HCT116 (cell line): ENCODE data around the gene CGN. TPM values are rescaled to one million over a fixed set of nuclear protein-coding genes. Genes with fewer than 3 reads are reported as not detected.

Experiments used
- ATAC-seq: fragments of 200-7000 bp; cut with Tn5 transposase; 2 replicates; pipeline ENCODE4 v1.9.1; 2020; ENCODE audit warnings: mild to moderate bottlenecking, moderate library complexity
- BruUV-seq: library from RNA; stranded (reverse); fragments of 400-500 nt; replicated peaks from 2 replicates; lab custom pipeline; 2021; lab: Mats Ljungman, UMichigan
- CTCF ChIA-PET: fragments of 300-600 bp; sonication (Branson Sonifier 250); formaldehyde crosslinking; loops from one replicate; lab custom pipeline; 2021; ENCODE audit warnings: antibody characterized with exemption; lab: Charles Lee
- POLR2A ChIA-PET: fragments of 300-600, 350-600 bp; sonication (Branson Sonifier 250); formaldehyde crosslinking; loops from one replicate; lab custom pipeline; 2021; ENCODE audit warnings: antibody characterized with exemption; lab: Charles Lee
- RAD21 ChIA-PET, 2 experiments: fragments of 300-600 bp; sonication (Branson Sonifier 250); formaldehyde crosslinking; loops; one replicate each; lab custom pipeline; 2023; ENCODE audit warnings: low total read pairs in 2 of 2; ENCODE audit not compliant: uncharacterized antibody in 2 of 2, unreplicated experiment in 2 of 2, low non-redundant PET in 1 of 2; lab: Charles Lee
- DNase-seq: peaks from one replicate; pipeline ENCODE4 v3.0.0-alpha.2; 2010; ENCODE audit warnings: low read depth, low spot score
- H2AFZ ChIP-seq: fragments of 200-600 bp; shearing (Covaris generic), sonication (generic); 2 replicates; pipeline ENCODE4 v1.6.1; 2017; ENCODE audit warnings: low read depth, mixed run types, mixed read lengths, antibody characterized with exemption, low read length; ENCODE audit not compliant: poor library complexity, severe bottlenecking
- H3K27ac ChIP-seq: 2 replicates; pipeline ENCODE4 v1.5.1; 2012; ENCODE audit warnings: low read depth, low read length
- H3K27me3 ChIP-seq: fragments of 200-600 bp; sonication (generic); 2 replicates; pipeline ENCODE4 v1.6.1; 2016; ENCODE audit warnings: mixed run types, low read length, mixed read lengths; ENCODE audit not compliant: insufficient read depth
- H3K36me3 ChIP-seq, 2 experiments: fragments of 200-500 bp in 1 of 2; fragments of 200-600 bp in 1 of 2; sonication (Bioruptor generic) in 1 of 2; sonication (generic) in 1 of 2; 2 replicates each; pipeline versions ENCODE4 v1.5.1 to v1.6.1; 2014 to 2016; ENCODE audit warnings: low read length in 2 of 2, inconsistent platforms in 1 of 2, mixed read lengths in 1 of 2, mixed run types in 1 of 2; ENCODE audit not compliant: insufficient read depth in 2 of 2, control insufficient read depth in 1 of 2
- H3K4me1 ChIP-seq, 2 experiments: fragments of 200-600 bp in 1 of 2; sonication (generic) in 1 of 2; 2 replicates each; pipeline versions ENCODE4 v1.5.1 to v1.6.1; 2012 to 2017; ENCODE audit warnings: low read length in 2 of 2, inconsistent platforms in 1 of 2, mild to moderate bottlenecking in 1 of 2, mixed read lengths in 1 of 2, mixed run types in 1 of 2, moderate library complexity in 1 of 2; ENCODE audit not compliant: insufficient read depth in 2 of 2, control insufficient read depth in 1 of 2
- H3K4me2 ChIP-seq: fragments of 200-600 bp; sonication (generic); 2 replicates; pipeline ENCODE4 v1.6.1; 2017; ENCODE audit warnings: mixed run types, low read length, mixed read lengths
- H3K4me3 ChIP-seq, 2 experiments: fragments of 200-600 bp in 1 of 2; sonication (generic) in 1 of 2; replicated peaks in 1 of 2; 2 replicates each; pipeline ENCODE4 v1.5.1; 2011 to 2016; ENCODE audit warnings: low read length in 2 of 2, control low read depth in 1 of 2, low read depth in 1 of 2, mild to moderate bottlenecking in 1 of 2, mixed read lengths in 1 of 2, mixed run types in 1 of 2
- H3K79me2 ChIP-seq: fragments of 200-600 bp; sonication (generic); 2 replicates; pipeline ENCODE4 v1.6.1; 2017; ENCODE audit warnings: mild to moderate bottlenecking, mixed run types, low read length, moderate library complexity, mixed read lengths; ENCODE audit not compliant: insufficient read depth
- H3K9ac ChIP-seq: fragments of 200-600 bp; sonication (generic); 2 replicates; pipeline ENCODE4 v1.6.1; 2016; ENCODE audit warnings: low read length, mixed read lengths
- H3K9me2 ChIP-seq: fragments of 200-600 bp; sonication (generic), shearing (Covaris generic); 2 replicates; pipeline ENCODE4 v1.6.1; 2017; ENCODE audit warnings: mixed run types, mild to moderate bottlenecking, moderate library complexity; ENCODE audit not compliant: insufficient read depth
- H3K9me3 ChIP-seq, 2 experiments: fragments of 200-500 bp in 1 of 2; fragments of 200-600 bp in 1 of 2; sonication (Bioruptor generic) in 1 of 2; sonication (generic) in 1 of 2; 2 replicates each; pipeline ENCODE4 v1.6.1; 2014 to 2017; ENCODE audit warnings: low read length in 2 of 2, mixed read lengths in 2 of 2, inconsistent platforms in 1 of 2, low read depth in 1 of 2, mild to moderate bottlenecking in 1 of 2, mixed run types in 1 of 2, moderate library complexity in 1 of 2; ENCODE audit not compliant: control insufficient read depth in 1 of 2, insufficient read depth in 1 of 2
- H4K20me1 ChIP-seq: fragments of 200-600 bp; sonication (generic), shearing (Covaris generic); 2 replicates; pipeline ENCODE4 v1.6.1; 2017; ENCODE audit warnings: mixed run types, mild to moderate bottlenecking, moderate library complexity; ENCODE audit not compliant: insufficient read depth
- ELF1 ChIP-seq: IDR thresholded peaks from 2 replicates; pipeline ENCODE4 v1.6.1; 2012; ENCODE audit warnings: low read depth, borderline replicate concordance
- EZH2phosphoT487 ChIP-seq: fragments of 200-600 bp; IDR thresholded peaks from 2 replicates; pipeline ENCODE4 v1.6.1; 2018; ENCODE audit warnings: antibody characterized with exemption, borderline replicate concordance
- FOSL1 ChIP-seq: IDR thresholded peaks from 2 replicates; pipeline ENCODE4 v1.6.1; 2012; ENCODE audit warnings: low read depth
- JUND ChIP-seq: IDR thresholded peaks from 2 replicates; pipeline ENCODE4 v1.6.1; 2012
- RAD21 ChIP-seq: IDR thresholded peaks from 2 replicates; pipeline ENCODE4 v1.6.1; 2012; ENCODE audit warnings: low read depth, mild to moderate bottlenecking
- REST ChIP-seq: IDR thresholded peaks from 2 replicates; pipeline ENCODE4 v1.6.1; 2012; ENCODE audit warnings: low read depth
- SRF ChIP-seq: IDR thresholded peaks from 2 replicates; pipeline ENCODE4 v1.6.1; 2012; ENCODE audit warnings: low read depth
- intact Hi-C: fragments of 100-400 bp; cut with micrococcal nuclease; formaldehyde crosslinking; loops from 2 replicates; pipeline ENCODE4 v1.10.0; 2022
- total RNA-seq: library from RNA; stranded (reverse); gene quantifications from one replicate; pipeline ENCODE4 v1.2.1, GENCODE V29; 2021; ENCODE audit not compliant: unreplicated experiment

CGN gene
- total RNA-seq, 1 experiment from 2014 or later: 19.7 TPM

- Histone ChIP-seq H3K9ac (no peak overlapping the region), H4K20me1 (no peaks in the 10 kb centered on the region), H3K36me3 (peaks cover 8 to 15% of the 10 kb centered on the region in 2 experiments; a peak in 3 of 4 replicates), H3K9me2 (no peaks in the 10 kb centered on the region), H3K4me3 (no peak overlapping the region), H3K9me3 (no peaks in the 10 kb centered on the region), H3K4me1 (peaks cover 52 to 65% of the 10 kb centered on the region in 2 experiments)
- DNase-seq: no peak
- ATAC-seq: no peak
- intact Hi-C loops: no loop called here
- RAD21 ChIA-PET: no interaction called here
- TF ChIP-seq SRF (no peak), REST (no peak), JUND (no peak), RAD21 (no peak), EZH2phosphoT487 (no peak), FOSL1 (no peak), ELF1 (no peak)
- TF ChIP-seq, all 23 proteins: peak for 0
- H3K79me2 ChIP-seq: peaks cover 37% of the 10 kb centered on the region
- H2AFZ ChIP-seq: no peak overlapping the region
- H3K27me3 ChIP-seq: no peaks in the 10 kb centered on the region
- ChIA-PET POLR2A (no interaction called here), CTCF (no interaction called here)
- peak overlapping the region; percentile 91 for H3K4me2 ChIP-seq
- H3K27ac ChIP-seq: no peak overlapping the region
- no TSS peak for BruUV-seq
These were observed 4.1 kb downstream of the CGN start for GRCh38 chr1:151515265-151515664.
